ENCODE results near the gene UBE2A. TPM values are rescaled to one million over a fixed set of nuclear protein-coding genes. Genes with fewer than 3 reads are reported as not detected.

The UBE2A gene
- 10 to 100 TPM; 24.5 to 39.9 (median 33.3) TPM for total RNA-seq

DNA sequence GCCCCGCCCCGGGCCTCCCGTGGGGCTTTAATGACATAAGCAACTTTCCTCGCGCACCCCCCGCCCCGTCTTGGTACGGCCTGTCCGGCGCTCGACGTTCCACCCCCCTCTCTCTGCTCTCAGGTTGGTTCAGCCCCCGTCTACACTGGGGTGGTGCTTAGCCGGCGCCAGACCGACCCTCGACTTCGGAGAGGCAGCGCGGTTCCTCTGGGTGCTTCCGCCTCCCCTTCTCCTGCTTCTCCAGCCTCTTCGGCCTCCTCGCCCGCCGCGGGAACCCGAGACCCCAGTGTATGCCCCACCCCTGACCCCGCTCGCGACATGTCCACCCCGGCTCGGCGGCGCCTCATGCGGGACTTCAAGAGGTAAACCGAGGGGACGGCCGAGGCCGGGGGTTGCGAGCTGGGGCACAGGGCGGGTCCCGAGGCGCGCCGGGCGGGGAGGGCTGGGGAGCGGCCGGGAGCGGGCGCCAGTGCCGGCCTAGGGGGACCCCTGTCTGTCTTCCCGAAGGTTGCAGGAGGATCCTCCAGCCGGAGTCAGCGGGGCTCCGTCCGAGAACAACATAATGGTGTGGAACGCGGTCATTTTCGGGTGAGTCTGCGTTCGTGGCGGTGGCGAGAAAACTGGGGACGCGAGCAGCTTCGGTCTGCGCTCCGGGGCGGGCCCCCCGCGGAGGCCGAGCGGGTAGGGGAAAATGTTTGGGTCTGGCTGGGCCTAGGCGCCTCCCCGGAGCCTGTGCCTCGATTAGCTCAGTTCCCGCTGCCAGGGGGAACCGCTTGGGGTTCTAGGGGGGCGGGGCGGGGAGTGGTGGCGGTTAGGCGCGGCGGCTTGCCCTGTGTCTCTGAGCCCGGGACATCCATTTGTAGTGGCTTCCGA, at the start of gene UBE2A:
TSS of gene UBE2A (plus strand) at position 170 of the 873 bp plus-strand sequence. CDS start at position 319, 149 bp downstream.
- Histone ChIP-seq H3K4me1 (peaks cover 11 to 28% (median 24%) of the 10 kb centered on the region in 4 donors), H3K9me3 (no peaks in the 10 kb centered on the region), H3K36me3 (peaks cover 0 to 4% (median 0%) of the 10 kb centered on the region in 4 donors), H3K27ac (replicated peaks in 1 of 4) (peak within 1 kb of the TSS; percentile 90 to 95 (median 94)), H3K27me3 (no peaks in the 10 kb centered on the region), H3K4me3 (peak within 1 kb of the TSS; percentile 68 to 85 (median 74))
- peak; percentile 95 for DNase-seq (ENCODE audit: extremely low spot score)
- intact Hi-C loops (cut with DNase I), result no loop called here
- TF ChIP-seq POLR2AphosphoS5 (IDR thresholded peaks at IDR 0.05), result peak; percentile 85 to 93
- no peak for TF ChIP-seq EP300 (IDR thresholded peaks at IDR 0.05)
- TF ChIP-seq, protein P1, sequence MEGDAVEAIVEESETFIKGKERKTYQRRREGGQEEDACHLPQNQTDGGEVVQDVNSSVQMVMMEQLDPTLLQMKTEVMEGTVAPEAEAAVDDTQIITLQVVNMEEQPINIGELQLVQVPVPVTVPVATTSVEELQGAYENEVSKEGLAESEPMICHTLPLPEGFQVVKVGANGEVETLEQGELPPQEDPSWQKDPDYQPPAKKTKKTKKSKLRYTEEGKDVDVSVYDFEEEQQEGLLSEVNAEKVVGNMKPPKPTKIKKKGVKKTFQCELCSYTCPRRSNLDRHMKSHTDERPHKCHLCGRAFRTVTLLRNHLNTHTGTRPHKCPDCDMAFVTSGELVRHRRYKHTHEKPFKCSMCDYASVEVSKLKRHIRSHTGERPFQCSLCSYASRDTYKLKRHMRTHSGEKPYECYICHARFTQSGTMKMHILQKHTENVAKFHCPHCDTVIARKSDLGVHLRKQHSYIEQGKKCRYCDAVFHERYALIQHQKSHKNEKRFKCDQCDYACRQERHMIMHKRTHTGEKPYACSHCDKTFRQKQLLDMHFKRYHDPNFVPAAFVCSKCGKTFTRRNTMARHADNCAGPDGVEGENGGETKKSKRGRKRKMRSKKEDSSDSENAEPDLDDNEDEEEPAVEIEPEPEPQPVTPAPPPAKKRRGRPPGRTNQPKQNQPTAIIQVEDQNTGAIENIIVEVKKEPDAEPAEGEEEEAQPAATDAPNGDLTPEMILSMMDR (IDR thresholded peaks at IDR 0.05), result peak; percentile 19 to 46 (median 39)
- TF ChIP-seq POLR2A (IDR thresholded peaks at IDR 0.05; ENCODE audit: low read depth), result peak; percentile 43
- WGBS, result 40% methylated on average over 32 of the region's 86 CpGs

DNA sequence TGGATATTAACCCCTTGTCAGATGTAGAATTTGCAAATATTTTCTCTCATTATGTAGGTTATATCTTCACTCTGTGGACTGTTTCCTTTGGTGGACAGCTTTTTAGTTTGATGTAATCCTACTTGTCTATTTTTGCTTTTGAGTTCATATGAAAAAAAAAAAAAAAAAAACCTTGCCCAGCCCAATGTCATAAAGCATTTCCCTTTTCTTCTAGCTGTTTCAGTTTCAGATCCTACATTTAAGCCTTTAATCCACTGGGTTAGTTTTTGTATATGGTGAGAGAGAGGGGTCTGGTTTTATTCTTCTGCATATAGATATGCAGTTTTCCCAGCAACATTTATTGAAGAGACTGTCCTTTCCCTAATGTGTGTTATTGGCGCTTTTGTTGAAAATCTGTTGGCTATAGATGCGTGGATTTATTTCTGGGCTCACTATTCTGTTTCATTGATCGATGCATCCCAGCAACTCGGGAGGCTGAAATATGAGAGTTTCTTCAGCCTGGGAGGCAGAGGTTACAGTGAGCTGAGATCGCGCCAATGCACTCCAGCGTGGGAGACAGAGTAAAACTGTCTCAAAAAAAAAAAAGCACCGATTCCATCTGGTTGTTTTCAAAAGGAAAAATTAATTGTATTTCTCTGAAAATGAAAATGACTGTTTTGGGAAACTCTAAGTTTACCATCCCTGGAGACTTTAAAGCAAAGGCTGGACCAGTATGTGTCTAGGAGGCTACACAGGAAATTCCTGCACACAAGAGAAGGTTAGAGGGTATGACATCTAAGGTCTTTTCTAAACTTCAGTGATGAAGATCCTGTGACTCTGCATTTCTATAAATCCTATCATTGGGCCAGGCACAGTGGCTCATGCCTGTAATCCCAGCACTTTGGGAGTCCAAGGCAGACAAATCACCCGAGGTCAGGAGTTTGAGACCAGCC, 44.8 kb upstream of the UBE2A start:
- Histone ChIP-seq H3K9me3 (no peaks in the 10 kb centered on the region), H3K4me1 (no peaks in the 10 kb centered on the region), H3K27me3 (no peaks in the 10 kb centered on the region), H3K36me3 (no peaks in the 10 kb centered on the region), H3K4me3 (no peak overlapping the region), H3K27ac (replicated peaks in 1 of 4) (no peak overlapping the region)
- intact Hi-C loops (cut with DNase I), result no loop called here
- 77% methylated on average over 9 of the region's 9 CpGs for WGBS
- DNase-seq (ENCODE audit: extremely low spot score), result no peak
- TF ChIP-seq EP300 (IDR thresholded peaks at IDR 0.05) (no peak), POLR2A (IDR thresholded peaks at IDR 0.05; ENCODE audit: low read depth) (no peak), POLR2AphosphoS5 (IDR thresholded peaks at IDR 0.05) (no peak)
- TF ChIP-seq, protein P1 (IDR thresholded peaks at IDR 0.05), result no peak

DNA sequence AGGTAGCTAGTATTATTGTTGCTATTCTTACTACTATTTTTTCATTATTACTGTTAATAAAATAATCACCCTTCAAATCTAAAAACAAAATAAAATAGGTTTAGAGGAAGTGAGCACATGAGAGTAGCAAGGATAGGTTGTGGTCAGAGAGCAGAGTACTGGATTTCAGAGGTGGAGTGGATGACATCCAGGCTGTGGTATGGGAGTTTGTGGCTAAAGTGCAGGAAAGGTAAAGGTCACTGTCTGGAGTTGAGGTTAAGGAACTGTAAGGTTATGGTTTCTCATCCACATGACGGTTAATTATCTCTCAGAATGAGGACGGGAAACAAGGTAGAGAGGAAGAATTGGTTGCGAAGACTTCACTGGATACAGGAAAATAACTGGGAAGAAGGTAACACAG, 36.9 kb upstream of the UBE2A start:
- WGBS, result 75% methylated on average over 3 of the region's 3 CpGs

DNA sequence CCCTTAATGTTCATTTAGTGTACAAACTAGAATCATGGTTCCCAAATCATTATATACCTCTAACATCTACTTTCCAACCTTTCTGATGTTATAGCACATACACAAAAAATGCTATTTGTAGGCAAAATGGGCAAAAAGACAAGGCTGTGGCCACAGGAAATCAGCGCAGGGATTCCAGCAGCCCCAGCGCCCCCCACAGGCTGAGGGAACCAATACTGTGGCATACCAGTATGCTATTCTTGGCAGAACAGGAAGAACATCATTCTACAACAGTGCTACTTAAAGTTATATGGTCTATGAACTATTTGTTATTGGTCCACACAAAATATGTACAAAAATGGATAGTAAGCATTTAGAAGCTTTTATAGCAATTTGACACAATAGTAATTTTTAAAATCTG, 34.5 kb upstream of the UBE2A start:
- no peak overlapping the region for H3K4me3 ChIP-seq
- intact Hi-C loops (cut with DNase I), result no loop called here
- no peaks in the 10 kb centered on the region for H3K4me1 ChIP-seq
- peaks cover 0 to 28% (median 6%) of the 10 kb centered on the region in 4 donors for H3K36me3 ChIP-seq
- no peaks in the 10 kb centered on the region for H3K27me3 ChIP-seq
- DNase-seq (ENCODE audit: extremely low spot score), result no peak
- 40% methylated on average over 2 of the region's 2 CpGs for WGBS
- TF ChIP-seq EP300 (IDR thresholded peaks at IDR 0.05), result no peak
- TF ChIP-seq, protein P1 (IDR thresholded peaks at IDR 0.05), result no peak
- no peak for TF ChIP-seq POLR2A (IDR thresholded peaks at IDR 0.05; ENCODE audit: low read depth)
- TF ChIP-seq POLR2AphosphoS5 (IDR thresholded peaks at IDR 0.05), result no peak
- H3K27ac ChIP-seq (replicated peaks in 1 of 4), result no peak overlapping the region
- no peaks in the 10 kb centered on the region for H3K9me3 ChIP-seq

More for the DNA sequence above, 36.9 kb upstream of the UBE2A start:
- H3K9me3 ChIP-seq, result no peaks in the 10 kb centered on the region
- peaks cover 0 to 28% (median 6%) of the 10 kb centered on the region in 4 donors for H3K36me3 ChIP-seq
- no peaks in the 10 kb centered on the region for H3K27me3 ChIP-seq
- intact Hi-C loops (cut with DNase I), result no loop called here
- no peak overlapping the region for H3K4me3 ChIP-seq
- TF ChIP-seq, protein P1 (IDR thresholded peaks at IDR 0.05), result no peak
- TF ChIP-seq POLR2A (IDR thresholded peaks at IDR 0.05; ENCODE audit: low read depth), result no peak
- TF ChIP-seq POLR2AphosphoS5 (IDR thresholded peaks at IDR 0.05), result no peak
- no peak for TF ChIP-seq EP300 (IDR thresholded peaks at IDR 0.05)
- no peaks in the 10 kb centered on the region for H3K4me1 ChIP-seq
- H3K27ac ChIP-seq (replicated peaks in 1 of 4), result no peak overlapping the region
- no peak for DNase-seq (ENCODE audit: extremely low spot score)

All from esophagus muscularis mucosa (tissue), 4 donors.